Ureter (tissue), 1 donor: ENCODE results near the gene VWA3A. TPM values are rescaled to one million over a fixed set of nuclear protein-coding genes. Genes with fewer than 3 reads are reported as not detected.
"Not testable (repeated sequence)": the region's sequence is repeated elsewhere in the genome, so short reads cannot be mapped to it uniquely, and the experiment has no call there.

Source experiments
- DNase-seq: peaks from one replicate; pipeline ENCODE4 v3.0.0-alpha.2; 2020; ENCODE audit warnings: low spot score
- total RNA-seq: library from RNA; stranded (reverse); gene quantifications from one replicate; pipeline ENCODE4 v1.2.4, GENCODE V29; 2023
- donor health status: DM: yes; HTN: yes; CAD: no.

The VWA3A gene
- total RNA-seq, 1 donor from 2014 or later: 0.31 TPM

- no peak for DNase-seq
These were observed 40.5 kb downstream of the VWA3A start for GRCh38 chr16:22132801-22133200.

- DNase-seq: no peak
These were observed 46.1 kb downstream of the VWA3A start for GRCh38 chr16:22138482-22138881.

- DNase-seq: no peak
These were observed 46.7 kb downstream of the VWA3A start for GRCh38 chr16:22139008-22139407.

DNA sequence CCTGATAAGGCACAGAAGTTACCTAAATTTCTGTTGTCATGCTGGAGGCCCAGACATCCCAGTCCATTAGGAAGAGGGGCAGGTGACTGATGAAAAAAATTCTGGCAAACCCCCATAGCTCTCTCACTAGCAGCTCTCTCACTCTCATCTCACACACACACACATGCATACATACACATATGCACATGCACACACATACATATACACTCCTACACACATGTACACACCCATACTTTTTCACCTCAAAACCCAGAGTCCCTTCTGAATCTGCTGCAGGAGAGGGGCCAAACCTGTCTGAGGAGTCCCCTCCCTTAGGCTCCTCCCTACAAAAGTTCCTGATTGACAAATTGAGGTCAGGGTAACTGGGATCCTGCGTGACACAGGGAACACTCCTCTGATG, 47.4 kb downstream of the VWA3A start:
- DNase-seq: no peak

DNA sequence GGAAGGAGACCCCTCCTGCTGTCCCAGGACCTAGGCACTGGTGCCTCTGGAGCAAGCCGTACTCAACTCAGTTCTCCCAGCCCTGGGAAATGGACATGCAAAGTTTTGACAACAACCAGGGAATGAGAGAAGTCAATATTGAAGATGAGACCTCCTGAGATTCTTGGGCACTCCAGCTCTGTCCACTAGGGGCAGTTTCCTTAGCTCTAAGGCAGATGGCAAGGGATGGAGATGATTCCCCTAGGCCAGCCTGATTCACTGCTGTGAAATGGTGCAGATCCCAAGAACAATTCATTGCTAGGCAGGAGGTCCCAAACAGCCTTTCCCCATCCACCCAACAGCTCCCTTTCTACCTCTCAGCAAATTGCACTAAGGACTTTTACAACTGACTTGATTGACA, 49.4 kb downstream of the VWA3A start:
- no peak for DNase-seq

DNA sequence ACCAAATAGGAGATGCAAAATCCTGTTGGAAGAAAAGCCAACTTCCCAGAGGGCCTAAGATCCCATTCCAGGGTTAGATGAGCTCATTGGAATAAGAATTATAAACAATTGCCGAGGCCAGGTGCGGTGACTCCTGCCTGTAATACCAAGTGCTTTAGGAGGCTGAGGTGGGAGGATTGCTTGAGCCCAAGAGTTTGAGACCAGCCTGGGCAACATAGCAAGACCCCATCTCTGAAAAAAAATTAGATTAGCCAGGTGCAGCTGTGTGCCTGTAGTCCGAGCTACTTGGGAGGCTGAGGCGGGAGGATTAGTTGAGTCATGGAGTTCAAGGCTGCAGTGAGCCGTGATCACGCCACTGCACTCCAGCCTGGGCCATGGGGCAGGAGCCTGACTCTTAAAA, 52.2 kb downstream of the VWA3A start:
- DNase-seq: no peak

DNA sequence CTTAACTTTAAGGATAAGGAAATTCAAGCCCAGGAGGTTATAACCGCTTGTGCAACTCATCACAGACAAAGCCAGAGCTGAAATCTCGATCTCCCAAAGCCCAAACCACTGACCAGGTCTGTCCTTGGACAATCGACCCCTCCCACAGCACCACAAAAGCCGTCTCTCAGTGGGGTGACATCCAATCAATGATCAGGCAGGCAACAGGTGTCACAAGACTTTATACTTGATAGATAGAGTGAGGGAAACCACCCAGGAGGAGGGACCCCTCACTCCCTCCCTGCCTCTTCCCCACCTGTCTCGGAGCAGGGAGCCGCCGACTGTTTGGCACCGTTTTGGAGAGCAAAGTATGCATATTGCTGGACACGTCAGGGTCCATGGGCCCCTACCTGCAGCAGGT, 55.5 kb downstream of the VWA3A start:
- DNase-seq: no peak

- DNase-seq: no peak
These were observed 59.1 kb downstream of the VWA3A start for GRCh38 chr16:22151246-22151998.

DNA sequence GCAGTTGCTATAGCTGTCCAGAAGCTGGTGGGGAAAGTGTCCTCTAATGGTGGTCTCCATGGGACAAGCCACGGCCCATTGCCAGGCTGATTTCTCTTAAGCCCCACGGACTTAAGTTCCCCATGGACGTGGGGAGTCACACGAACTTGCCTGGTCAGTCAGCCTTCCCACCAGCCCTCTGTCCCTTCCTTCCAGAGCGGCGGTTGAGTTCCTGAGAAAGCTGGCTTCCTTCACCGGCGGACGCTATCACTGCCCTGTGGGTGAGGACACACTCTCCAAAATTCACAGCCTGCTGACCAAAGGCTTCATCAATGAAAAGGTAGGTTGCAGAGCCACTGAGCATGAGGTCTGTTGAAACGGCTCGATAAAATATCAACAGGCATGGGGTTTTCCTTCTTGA, 60.0 kb downstream of the VWA3A start:
- DNase-seq: no peak

- not testable (repeated sequence) for DNase-seq
These were observed 60.7 kb downstream of the VWA3A start for GRCh38 chr16:22153078-22153477.

- no peak for DNase-seq
These were observed 69.1 kb downstream of the VWA3A start for GRCh38 chr16:22161401-22161800.

DNA sequence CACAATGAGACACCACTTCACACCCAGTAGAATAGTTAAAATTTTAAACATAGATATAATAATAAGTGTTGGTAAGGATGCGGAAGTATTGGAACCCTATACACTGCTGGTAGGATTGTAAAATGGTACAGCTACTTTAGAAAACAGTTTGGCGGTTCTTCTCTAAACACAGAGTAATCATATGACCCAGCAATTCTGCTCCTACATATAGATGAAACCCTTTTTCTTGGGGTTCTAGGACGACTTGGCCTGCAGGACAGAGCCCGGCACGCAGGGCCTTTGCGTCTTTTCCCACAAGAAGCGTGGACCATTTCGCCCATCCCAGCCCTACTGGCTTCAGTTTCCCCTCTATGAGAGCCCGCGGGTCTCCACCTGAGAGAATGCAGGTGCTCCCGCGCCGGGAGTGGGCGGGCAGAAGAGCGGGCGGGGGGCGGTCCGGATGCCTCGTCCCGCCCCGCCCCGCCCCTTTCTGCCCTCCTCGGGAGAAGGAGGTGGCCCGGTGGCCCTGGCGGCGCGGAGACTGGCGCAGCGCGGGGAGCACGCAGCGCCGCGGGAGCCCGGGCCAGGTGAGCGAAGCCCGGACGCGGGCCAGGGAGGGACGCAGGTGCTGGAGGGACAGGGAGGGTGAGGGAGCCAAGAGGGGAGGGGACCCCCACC, 69.8 kb downstream of the VWA3A start, which contains the start of gene SDR42E2:
TSS of gene SDR42E2 (plus strand) at position 508 of the 657 bp plus-strand sequence. CDS start 3,077 bp downstream, outside the sequence.
- no peak for DNase-seq

DNA sequence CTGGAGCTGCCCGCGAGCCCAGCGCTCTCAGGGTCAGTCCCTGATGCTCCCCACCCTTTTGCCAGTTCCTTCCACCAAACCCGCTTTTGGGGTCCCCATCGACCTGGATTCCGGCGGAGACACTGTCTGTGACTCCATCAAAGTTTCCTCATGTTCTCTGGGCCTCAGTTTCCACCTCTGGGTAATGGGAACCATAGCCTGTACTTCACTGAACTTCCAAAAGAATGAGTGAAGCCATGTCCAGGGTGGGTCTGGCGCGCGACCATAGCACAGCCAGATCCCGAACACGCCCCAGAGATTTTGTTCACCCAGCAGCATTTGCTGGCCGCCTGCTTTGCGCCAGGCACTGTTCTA, 70.3 kb downstream of the VWA3A start:
- DNase-seq: no peak

DNA sequence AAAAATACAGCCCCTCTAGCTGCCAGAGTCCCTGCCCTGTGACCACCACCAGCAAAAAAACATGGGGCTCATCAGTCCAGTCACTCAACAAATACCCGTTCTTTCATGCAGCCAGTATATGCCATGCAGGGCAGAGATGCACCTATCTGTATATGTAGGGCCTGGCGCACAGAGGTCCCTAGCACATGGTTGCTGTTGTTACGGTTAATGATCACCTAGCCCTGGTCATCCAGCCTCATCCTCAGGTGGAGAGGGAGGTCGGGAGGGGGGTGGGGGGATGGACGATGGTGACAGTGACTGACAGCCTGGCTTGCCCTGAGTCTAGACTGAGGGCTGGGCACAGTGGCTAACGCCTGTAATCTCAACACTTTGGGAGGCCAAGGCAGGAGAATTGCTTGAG, 71.5 kb downstream of the VWA3A start:
- DNase-seq: no peak

- DNase-seq: no peak
These were observed 72.1 kb downstream of the VWA3A start for GRCh38 chr16:22164482-22164881.

DNA sequence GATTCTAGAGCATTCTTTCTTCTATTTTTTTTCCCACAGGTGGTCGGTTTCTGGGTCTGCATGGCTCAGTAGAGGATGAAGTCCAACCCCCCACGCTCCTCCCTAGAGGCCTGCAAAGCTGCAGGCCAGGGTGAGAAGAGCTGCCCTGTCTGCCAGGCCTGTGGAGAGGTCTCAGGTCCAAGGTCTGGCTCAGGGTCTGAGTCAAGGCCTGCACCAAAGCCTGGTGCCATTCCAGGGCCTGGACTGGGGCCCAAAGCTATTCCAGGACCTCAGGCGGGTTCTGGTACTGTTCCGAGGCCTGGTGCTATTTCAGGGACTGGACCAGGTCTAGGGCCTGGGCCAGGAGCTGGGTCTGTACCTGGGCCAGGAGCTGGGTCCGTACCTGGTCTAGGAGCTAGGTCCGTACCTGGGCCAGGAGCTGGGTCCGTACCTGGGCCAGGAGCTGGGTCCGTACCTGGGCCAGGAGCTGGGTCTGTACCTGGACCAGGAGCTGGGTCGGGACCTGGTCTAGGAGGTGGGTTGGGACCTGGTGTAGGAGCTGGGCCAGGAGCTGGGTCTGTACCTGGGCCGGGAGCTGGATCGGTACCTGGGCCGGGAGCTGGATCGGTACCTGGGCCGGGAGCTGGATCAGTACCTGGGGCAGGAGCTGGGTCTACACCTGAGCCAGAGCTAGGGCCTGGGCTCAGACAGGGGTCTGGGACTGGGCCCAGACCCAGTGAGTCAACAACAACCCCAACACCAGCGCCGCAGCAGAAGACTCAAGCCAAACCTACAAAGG, 73.4 kb downstream of the VWA3A start:
- DNase-seq: no peak

DNA sequence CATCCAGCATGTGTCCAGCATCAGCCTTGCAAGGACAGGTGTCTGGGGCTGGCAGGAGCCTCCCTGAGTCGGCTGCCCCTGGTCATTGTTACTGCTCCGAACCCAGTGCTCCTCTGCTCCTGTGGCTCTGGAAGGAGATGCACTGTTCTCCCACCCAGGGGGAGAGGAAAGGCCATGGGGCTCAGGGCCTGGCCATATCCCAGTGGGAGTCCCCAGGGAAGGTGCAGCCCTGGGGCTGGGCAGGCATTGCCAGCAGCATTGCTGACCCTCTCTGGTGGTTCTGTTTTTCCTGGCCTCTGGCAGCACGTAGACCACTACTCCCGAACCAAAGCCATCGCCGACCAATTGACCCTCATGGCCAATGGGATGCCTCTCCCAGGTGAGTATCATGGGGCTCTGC, 79.6 kb downstream of the VWA3A start:
- no peak for DNase-seq

- not testable (repeated sequence) for DNase-seq
These were observed 80.3 kb downstream of the VWA3A start for GRCh38 chr16:22172642-22173041.

- no peak for DNase-seq
These were observed 82.3 kb downstream of the VWA3A start for GRCh38 chr16:22174642-22175041.

- DNase-seq: no peak
These were observed 85.9 kb downstream of the VWA3A start for GRCh38 chr16:22177968-22178930.

GRCh38 chr16:22181426-22181825, 89.1 kb downstream of the VWA3A start:
- DNase-seq: no peak

- no peak for DNase-seq
These were observed 89.5 kb downstream of the VWA3A start for GRCh38 chr16:22181843-22182242.
